Measurements from ENCODE around the gene MZB1.
"Not testable (repeated sequence)": the region's sequence is repeated elsewhere in the genome, so short reads cannot be mapped to it uniquely, and the experiment has no call there.

Gene MZB1

DNA sequence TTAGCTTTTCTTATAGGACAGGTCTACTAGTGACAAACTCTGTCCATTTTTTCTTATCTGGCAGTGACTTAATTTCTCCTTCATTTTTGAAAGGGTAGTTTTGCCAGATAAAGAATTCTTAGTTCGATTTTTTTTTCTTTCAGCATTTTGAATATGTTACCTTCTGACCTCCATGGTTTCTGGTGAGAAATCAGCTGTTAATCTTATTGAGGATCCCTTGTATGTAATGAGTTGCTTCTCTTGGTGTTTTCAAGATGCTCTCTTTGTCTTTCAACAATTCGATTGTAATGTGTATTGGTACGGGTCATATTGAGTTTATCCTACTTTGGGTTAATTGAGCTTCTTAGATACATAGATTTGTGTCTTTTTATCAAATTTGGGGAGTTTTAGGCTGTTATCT, 35.5 kb downstream of the MZB1 start:
- peaks cover 34% of the 10 kb centered on the region for H3K9me3 Mint-ChIP-seq
- no peak for DNase-seq

DNA sequence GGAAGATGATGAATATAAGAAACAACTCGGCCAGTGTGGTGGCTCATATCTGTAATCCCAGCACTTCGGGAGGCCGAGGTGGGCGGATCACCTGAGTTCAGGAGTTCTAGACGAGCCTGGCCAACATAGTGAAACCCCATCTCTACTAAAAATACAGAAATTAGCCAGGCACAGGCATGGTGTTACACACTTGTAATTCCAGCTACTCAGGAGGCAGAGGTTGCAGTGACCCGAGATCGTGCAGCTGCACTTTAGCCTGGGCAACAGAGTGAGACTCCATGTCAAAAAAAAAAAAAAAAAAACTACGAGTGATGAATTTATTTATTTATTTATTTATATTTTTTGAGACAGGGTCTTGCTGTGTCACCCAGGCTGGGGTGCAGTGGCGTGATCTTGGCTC, 41.9 kb downstream of the MZB1 start:
- H3K4me3 Mint-ChIP-seq; H3K27me3 Mint-ChIP-seq (ENCODE audit: low read depth, poor library complexity); H3K27ac Mint-ChIP-seq; DNase-seq: not testable (repeated sequence)
- H3K36me3 Mint-ChIP-seq (ENCODE audit: low read depth) = peaks cover 87% of the 10 kb centered on the region
- peaks cover 31% of the 10 kb centered on the region for H3K9me3 Mint-ChIP-seq
- peaks cover 24% of the 10 kb centered on the region for H3K4me1 Mint-ChIP-seq

More for the DNA sequence above, 35.5 kb downstream of the MZB1 start:
- no peak overlapping the region for H3K4me3 Mint-ChIP-seq
- H3K4me1 Mint-ChIP-seq = no peaks in the 10 kb centered on the region
- no peak overlapping the region for H3K27ac Mint-ChIP-seq
- peaks cover 88% of the 10 kb centered on the region for H3K36me3 Mint-ChIP-seq (ENCODE audit: low read depth)
- TF ChIP-seq, protein P1, sequence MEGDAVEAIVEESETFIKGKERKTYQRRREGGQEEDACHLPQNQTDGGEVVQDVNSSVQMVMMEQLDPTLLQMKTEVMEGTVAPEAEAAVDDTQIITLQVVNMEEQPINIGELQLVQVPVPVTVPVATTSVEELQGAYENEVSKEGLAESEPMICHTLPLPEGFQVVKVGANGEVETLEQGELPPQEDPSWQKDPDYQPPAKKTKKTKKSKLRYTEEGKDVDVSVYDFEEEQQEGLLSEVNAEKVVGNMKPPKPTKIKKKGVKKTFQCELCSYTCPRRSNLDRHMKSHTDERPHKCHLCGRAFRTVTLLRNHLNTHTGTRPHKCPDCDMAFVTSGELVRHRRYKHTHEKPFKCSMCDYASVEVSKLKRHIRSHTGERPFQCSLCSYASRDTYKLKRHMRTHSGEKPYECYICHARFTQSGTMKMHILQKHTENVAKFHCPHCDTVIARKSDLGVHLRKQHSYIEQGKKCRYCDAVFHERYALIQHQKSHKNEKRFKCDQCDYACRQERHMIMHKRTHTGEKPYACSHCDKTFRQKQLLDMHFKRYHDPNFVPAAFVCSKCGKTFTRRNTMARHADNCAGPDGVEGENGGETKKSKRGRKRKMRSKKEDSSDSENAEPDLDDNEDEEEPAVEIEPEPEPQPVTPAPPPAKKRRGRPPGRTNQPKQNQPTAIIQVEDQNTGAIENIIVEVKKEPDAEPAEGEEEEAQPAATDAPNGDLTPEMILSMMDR (IDR thresholded peaks at IDR 0.05) = no peak
- peaks cover 4% of the 10 kb centered on the region for H3K27me3 Mint-ChIP-seq (ENCODE audit: low read depth, poor library complexity)

DNA sequence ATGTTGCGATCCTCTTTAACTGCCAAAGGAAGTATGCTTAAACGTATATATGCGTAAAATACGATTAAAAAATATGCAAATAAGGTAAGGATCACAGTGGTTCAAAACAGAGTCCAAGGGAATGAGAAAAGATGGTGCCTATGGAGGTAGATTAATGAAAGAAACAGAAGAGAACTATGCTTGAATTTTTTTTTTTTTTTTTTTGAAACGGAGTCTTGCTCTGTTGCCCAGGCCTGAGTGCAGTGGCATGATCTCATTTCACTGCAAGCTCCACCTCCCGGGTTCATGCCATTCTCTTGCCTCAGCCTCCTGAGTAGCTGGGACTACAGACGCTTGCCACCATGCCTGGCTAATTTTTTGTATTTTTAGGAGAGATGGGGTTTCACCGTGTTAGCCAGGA, 44.3 kb downstream of the MZB1 start:
- H3K4me3 Mint-ChIP-seq = not testable (repeated sequence)

DNA sequence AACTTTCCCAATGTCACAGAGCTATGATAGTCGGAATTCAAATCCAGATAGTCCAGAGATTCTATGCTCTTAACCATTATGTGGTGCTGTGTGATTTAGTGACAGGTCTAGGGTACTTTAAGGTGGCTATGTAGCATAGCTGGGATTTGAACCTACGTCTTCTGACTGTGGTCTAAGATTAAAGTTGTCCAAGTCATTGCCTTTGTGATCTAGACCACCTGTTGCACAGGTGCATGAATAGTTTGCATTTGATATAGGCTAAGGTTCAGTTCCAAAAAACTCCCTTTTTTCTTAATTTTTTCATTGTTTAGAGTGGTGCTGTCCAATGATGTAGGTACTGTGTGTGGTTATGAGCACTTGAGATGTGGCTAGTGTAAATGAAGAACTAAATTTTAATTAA, 45.5 kb downstream of the MZB1 start:
- peaks cover 57% of the 10 kb centered on the region for H3K36me3 Mint-ChIP-seq (ENCODE audit: low read depth)
- H3K27me3 Mint-ChIP-seq (ENCODE audit: low read depth, poor library complexity) = peaks cover 12% of the 10 kb centered on the region
- H3K4me1 Mint-ChIP-seq = peaks cover 37% of the 10 kb centered on the region
- H3K9me3 Mint-ChIP-seq = peaks cover 24% of the 10 kb centered on the region
- TF ChIP-seq, protein P1 (IDR thresholded peaks at IDR 0.05) = no peak
- H3K4me3 Mint-ChIP-seq = peak overlapping the region; percentile 91
- no peak for DNase-seq
- H3K27ac Mint-ChIP-seq = no peak overlapping the region

More for the DNA sequence above, 44.3 kb downstream of the MZB1 start:
- Mint-ChIP-seq H3K27ac (peak overlapping the region; percentile 66), H3K36me3 (ENCODE audit: low read depth) (peaks cover 62% of the 10 kb centered on the region), H3K4me1 (peaks cover 37% of the 10 kb centered on the region), H3K9me3 (peaks cover 24% of the 10 kb centered on the region)
- H3K27me3 Mint-ChIP-seq (ENCODE audit: low read depth, poor library complexity); DNase-seq: not testable (repeated sequence)

DNA sequence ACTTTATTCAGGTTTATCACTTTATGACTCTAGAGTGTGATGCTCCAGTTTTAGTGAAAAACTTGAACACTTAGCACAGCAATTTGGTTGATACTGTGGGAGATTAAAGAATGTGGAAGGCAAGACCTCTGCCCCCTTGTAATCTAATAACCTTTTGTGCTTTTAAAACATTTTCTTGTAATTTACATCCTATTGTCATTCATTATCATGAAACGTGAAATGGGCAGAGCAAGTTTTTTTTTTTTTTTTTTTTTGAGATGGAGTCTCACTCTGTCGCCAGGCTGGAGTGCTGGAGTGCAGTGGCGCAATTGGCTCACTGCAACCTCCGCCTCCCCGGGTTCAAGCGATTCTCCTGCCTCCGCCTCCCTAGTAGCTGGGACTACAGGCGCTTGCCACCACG, 46.2 kb downstream of the MZB1 start:
- H3K27ac Mint-ChIP-seq = no peak overlapping the region
- H3K4me3 Mint-ChIP-seq = peak overlapping the region; percentile 91
- peaks cover 24% of the 10 kb centered on the region for H3K9me3 Mint-ChIP-seq
- H3K4me1 Mint-ChIP-seq = peaks cover 33% of the 10 kb centered on the region
- peaks cover 12% of the 10 kb centered on the region for H3K27me3 Mint-ChIP-seq (ENCODE audit: low read depth, poor library complexity)
- no peak for DNase-seq
- TF ChIP-seq, protein P1 (IDR thresholded peaks at IDR 0.05) = no peak
- peaks cover 50% of the 10 kb centered on the region for H3K36me3 Mint-ChIP-seq (ENCODE audit: low read depth)

DNA sequence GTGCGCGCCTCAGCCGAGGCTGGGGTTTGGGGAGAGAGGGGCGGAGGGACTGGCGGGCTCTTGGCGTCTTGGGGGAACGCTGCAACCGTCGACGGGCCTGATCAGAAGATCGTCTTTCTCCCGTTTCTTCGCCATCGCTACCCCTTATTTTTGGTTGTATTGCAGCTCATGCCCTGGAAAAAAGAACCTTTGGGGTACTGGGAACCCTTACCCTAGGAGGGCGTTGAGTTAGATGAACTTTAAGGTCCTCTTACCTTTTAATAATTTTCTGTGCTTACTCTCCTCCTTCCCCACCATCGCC, 47.3 kb downstream of the MZB1 start:
- H3K4me3 Mint-ChIP-seq = peak overlapping the region; percentile 91
- no peak for DNase-seq
- TF ChIP-seq, protein P1 (IDR thresholded peaks at IDR 0.05) = no peak
- H3K27ac Mint-ChIP-seq = peak overlapping the region; percentile 99
- peaks cover 33% of the 10 kb centered on the region for H3K4me1 Mint-ChIP-seq
- H3K27me3 Mint-ChIP-seq (ENCODE audit: low read depth, poor library complexity) = peaks cover 12% of the 10 kb centered on the region
- peaks cover 24% of the 10 kb centered on the region for H3K9me3 Mint-ChIP-seq
- H3K36me3 Mint-ChIP-seq (ENCODE audit: low read depth) = peaks cover 44% of the 10 kb centered on the region

DNA sequence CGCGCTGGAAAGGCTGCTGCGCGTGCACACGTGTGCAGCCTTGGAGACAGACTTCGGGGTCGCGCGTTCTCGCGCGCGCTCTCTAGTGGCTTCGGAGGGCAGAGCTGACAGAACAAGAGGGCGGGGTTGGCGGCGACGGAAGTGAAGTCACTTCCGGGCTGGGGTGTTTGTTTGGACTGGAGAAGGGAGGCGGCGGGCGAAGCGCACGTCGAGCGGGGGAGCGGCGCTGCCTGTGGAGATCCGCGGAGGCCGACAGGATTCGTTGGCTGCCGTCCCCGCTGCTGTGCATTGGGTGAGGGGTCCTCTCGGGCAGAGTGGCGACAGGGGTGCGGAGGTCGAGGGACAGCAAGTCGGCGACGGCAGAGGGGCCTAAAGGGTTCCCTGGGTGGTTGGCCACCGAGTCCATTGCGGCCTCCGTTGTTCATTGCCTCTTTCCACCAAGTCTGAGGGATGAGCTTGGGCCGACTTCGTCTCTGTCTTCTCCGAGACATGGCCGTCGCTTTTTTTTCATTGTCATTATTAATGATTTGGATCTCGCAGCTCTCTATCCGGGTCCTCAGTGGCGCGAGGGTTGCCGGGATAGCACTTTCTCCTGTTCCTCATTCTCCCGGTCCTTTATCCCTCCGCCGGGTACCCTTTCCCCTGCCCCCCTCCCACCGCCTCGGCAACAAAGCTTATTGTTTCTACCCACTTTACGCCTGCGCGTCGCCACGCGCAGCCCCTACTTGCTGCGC, 47.9 kb downstream of the MZB1 start, which contains the start of gene PAIP2:
TSS of gene PAIP2 (plus strand) at position 166 of the 734 bp plus-strand sequence. CDS start 21,931 bp downstream, outside the sequence.
- Mint-ChIP-seq H3K27ac (peak within 1 kb of the TSS; percentile 99), H3K27me3 (ENCODE audit: low read depth, poor library complexity) (peaks cover 12% of the 10 kb centered on the region), H3K36me3 (ENCODE audit: low read depth) (peaks cover 39% of the 10 kb centered on the region), H3K4me3 (peak within 1 kb of the TSS; percentile 91), H3K9me3 (peaks cover 23% of the 10 kb centered on the region), H3K4me1 (peaks cover 33% of the 10 kb centered on the region)
- peak; percentile 99 for DNase-seq
- TF ChIP-seq, protein P1 (IDR thresholded peaks at IDR 0.05) = peak; percentile 48

Data from nephron progenitor cell (in vitro differentiated cells).